Testis (tissue), 3 donors: ENCODE results near the gene TSTD2. TPM values are rescaled to one million over a fixed set of nuclear protein-coding genes. Genes with fewer than 3 reads are reported as not detected.

Source experiments
- DNase-seq: peaks from one replicate; pipeline ENCODE4 v3.0.0-alpha.2; 2019
- H3K27ac ChIP-seq, 2 donors: fragments of 200-600 bp; sonication (generic); one replicate each; pipeline ENCODE4 v1.5.1; 2019
- H3K27me3 ChIP-seq: fragments of 200-600 bp; sonication (generic); one replicate; pipeline ENCODE4 v1.5.1; 2019
- H3K36me3 ChIP-seq: fragments of 200-600 bp; sonication (generic); one replicate; pipeline ENCODE4 v1.5.1; 2017; ENCODE audit warnings: low read depth; ENCODE audit errors: missing control alignments
- H3K4me1 ChIP-seq: fragments of 200-600 bp; sonication (generic); one replicate; pipeline ENCODE4 v1.5.1; 2019
- H3K4me3 ChIP-seq, 2 donors: fragments of 200-600 bp; sonication (generic); one replicate each; pipeline ENCODE4 v1.5.1; 2017 to 2019
- H3K9me3 ChIP-seq: fragments of 200-600 bp; sonication (generic); one replicate; pipeline ENCODE4 v1.5.1; 2017
- POLR2A ChIP-seq: fragments of 450-650 bp; IDR thresholded peaks from one replicate; pipeline ENCODE4 v1.6.1; 2017; ENCODE audit warnings: antibody characterized with exemption, mild to moderate bottlenecking, moderate library complexity
- WGBS, 2 donors: methylation state at CpG; one replicate each; pipeline ENCODE4 v1.1.5; 2018; 5-methylcytosine and 5-hydroxymethylcytosine counted together
- intact Hi-C: fragments of 100-400 bp; cut with DNase I; formaldehyde crosslinking; loops from one replicate; pipeline ENCODE4 v1.15.1; 2023; ENCODE audit warnings: low total_unique reads
- polyA plus RNA-seq: library from polyadenylated mRNA; stranded (reverse); fragments of 350-450 nt; fragmentation: Illumina TruSeq; extraction: RNeasy Lipid Tissue Mini Kit (QIAGEN cat#74804); gene quantifications from one replicate; pipeline ENCODE4 v1.2.3, GENCODE V29; 2014; ENCODE audit warnings: low read depth, low replicate concordance; ENCODE audit not compliant: insufficient read depth
- total RNA-seq, 2 donors: library from RNA; depleted of rRNA; stranded (reverse); fragments of >200 nt; gene quantifications; one replicate each; pipeline ENCODE4 v1.2.3, GENCODE V29; 2016
- TF ChIP-seq, protein P1 (sequence below), 3 experiments: fragments of 450-650 bp in 2 of 3; fragments of 200-600 bp in 1 of 3; sonication (generic) in 1 of 3; IDR thresholded peaks; one replicate each; pipeline ENCODE4 v1.5.1; 2016 to 2019; ENCODE audit warnings: antibody characterized with exemption in 3 of 3, mild to moderate bottlenecking in 2 of 3, moderate library complexity in 1 of 3

Gene TSTD2
- total and polyA plus RNA-seq, 3 donors from 2014 or later = 20.0 to 35.6 (median 31.8) TPM

DNA sequence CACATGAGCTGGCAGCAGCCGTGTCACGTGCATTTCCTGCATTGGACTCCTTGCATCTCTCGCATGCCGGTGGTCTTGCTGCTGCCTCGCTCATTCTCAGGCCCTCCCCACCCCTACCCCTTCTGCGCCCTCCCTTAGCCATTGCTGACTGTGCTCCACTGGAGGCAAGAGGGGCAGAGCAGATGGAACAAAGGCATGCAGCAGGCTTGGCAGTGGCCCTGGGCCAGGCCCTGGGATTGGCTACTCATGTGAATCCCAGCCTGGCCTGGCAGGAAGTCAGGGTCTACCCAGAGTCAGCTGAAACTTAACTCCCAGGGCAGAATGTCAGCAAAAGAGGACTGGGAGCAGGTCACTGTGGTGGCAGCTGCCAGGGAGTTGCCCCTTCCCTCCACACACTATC lies 62.3 kb downstream of the TSTD2 start:
- H3K4me3 ChIP-seq = no peak overlapping the region
- intact Hi-C loops = loop anchor here (10.0 kb wide), 1 partner anchor 64 kb away; the partner anchor contains the start of genes NCBP1 and TSTD2
- WGBS, 2 donors = 95 to 96% methylated on average over 6 of the region's 6 CpGs
- H3K36me3 ChIP-seq = no peaks in the 10 kb centered on the region
- H3K9me3 ChIP-seq = no peaks in the 10 kb centered on the region
- H3K4me1 ChIP-seq = no peaks in the 10 kb centered on the region
- H3K27ac ChIP-seq = no peak overlapping the region
- no peak for DNase-seq
- TF ChIP-seq, protein P1, sequence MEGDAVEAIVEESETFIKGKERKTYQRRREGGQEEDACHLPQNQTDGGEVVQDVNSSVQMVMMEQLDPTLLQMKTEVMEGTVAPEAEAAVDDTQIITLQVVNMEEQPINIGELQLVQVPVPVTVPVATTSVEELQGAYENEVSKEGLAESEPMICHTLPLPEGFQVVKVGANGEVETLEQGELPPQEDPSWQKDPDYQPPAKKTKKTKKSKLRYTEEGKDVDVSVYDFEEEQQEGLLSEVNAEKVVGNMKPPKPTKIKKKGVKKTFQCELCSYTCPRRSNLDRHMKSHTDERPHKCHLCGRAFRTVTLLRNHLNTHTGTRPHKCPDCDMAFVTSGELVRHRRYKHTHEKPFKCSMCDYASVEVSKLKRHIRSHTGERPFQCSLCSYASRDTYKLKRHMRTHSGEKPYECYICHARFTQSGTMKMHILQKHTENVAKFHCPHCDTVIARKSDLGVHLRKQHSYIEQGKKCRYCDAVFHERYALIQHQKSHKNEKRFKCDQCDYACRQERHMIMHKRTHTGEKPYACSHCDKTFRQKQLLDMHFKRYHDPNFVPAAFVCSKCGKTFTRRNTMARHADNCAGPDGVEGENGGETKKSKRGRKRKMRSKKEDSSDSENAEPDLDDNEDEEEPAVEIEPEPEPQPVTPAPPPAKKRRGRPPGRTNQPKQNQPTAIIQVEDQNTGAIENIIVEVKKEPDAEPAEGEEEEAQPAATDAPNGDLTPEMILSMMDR (IDR thresholded peaks at IDR 0.05) = no peak
- no peak for TF ChIP-seq POLR2A
- H3K27me3 ChIP-seq = no peaks in the 10 kb centered on the region

DNA sequence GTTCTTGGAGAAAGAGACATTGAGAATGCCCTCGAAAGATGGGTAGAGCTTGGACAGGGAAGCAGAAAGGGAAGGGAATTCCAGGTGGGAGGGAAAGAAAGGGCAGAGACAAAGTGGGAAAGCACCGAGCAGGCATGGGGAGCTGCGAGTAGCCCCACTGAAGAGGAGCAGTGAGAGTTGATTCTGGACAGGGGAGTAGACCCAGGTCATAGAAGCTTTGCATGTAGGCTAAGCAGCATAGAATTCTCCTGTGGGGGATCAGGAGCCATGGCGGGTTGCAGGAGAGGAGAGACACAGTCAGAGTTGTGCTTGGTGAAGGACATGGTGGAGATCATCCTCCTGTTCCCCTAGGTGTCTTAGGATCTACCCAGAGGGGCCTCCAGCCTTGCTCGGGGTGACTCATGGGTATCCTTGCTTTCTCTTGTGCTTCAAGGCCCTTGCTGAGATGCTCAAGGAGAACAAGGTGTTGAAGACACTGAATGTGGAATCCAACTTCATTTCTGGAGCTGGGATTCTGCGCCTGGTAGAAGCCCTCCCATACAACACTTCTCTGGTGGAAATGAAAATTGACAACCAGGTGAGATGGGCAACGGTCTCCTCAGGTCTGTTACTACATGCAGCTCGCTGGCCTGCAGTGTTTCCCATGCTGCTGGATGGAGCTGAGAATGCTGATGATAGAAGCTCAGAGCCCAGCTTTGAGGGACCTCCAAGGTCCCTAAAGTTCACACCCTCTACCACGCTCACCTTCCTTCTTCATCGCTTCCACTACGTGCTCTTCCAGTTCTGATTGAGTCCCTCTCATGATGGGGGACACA lies 64.5 kb downstream of the TSTD2 start:
- Histone ChIP-seq H3K27ac (no peak overlapping the region), H3K9me3 (no peaks in the 10 kb centered on the region), H3K4me3 (no peak overlapping the region), H3K36me3 (no peaks in the 10 kb centered on the region), H3K27me3 (no peaks in the 10 kb centered on the region), H3K4me1 (peaks cover 4% of the 10 kb centered on the region)
- TF ChIP-seq, protein P1 (IDR thresholded peaks at IDR 0.05) = no peak
- no peak for TF ChIP-seq POLR2A
- 95% methylated on average over 11 of the region's 11 CpGs for WGBS, 2 donors
- intact Hi-C loops = no loop called here
- DNase-seq = no peak

DNA sequence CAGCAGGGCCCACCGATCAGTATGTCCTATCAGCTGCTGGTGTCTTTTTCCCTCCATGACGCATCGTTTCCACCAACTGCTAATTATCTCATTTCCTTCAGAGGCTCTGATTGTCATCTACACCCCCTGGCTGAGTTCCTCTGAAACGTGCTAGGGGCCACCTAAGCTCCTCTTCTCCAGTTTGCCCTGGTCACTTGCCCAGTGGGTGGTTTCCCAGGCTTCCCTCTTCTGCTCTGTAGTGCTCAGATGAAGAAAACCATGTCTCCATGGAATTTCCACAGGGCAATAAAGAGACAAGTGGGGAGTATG lies 65.3 kb downstream of the TSTD2 start:
- no peak for DNase-seq
- TF ChIP-seq POLR2A = no peak
- no peak overlapping the region for H3K27ac ChIP-seq

DNA sequence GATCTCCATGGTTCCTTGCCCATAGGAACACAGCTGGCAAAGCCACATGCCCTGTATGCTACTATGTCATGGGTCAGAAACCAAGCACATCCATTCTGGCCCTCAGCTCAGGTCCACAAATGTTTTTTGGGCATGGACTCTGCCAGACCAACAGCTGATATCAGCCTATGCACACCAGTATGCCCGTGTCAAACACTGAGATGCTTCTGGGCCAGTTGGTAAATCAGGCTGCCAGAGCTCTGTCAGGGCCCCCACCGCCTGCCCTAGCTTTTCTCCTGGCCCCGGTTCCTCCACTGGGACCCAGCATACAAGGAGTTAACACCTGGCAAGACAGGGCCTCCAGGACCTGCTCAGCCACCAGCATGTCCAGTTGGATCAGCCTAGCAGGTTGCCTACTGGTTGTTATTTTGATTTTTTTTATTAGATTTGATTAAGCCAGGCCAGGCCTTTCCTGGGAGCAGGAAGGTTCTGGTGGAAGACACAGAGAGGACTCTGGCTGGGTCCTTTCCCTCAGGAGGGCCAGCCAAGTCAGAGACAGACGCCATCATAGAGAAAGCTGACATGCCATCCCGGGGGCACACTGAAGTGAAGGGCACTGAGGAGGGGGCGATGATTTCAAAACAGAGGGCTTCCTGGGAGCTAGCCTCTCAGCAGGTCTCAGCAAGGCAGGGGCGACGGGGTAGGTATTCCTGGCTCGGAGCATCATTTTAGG lies 65.8 kb downstream of the TSTD2 start:
- TF ChIP-seq POLR2A = no peak
- TF ChIP-seq, protein P1 (IDR thresholded peaks at IDR 0.05) = no peak
- no peaks in the 10 kb centered on the region for H3K9me3 ChIP-seq
- intact Hi-C loops = no loop called here
- H3K4me1 ChIP-seq = peaks cover 4% of the 10 kb centered on the region
- H3K27ac ChIP-seq = no peak overlapping the region
- H3K36me3 ChIP-seq = no peaks in the 10 kb centered on the region
- H3K4me3 ChIP-seq = no peak overlapping the region
- DNase-seq = no peak
- no peaks in the 10 kb centered on the region for H3K27me3 ChIP-seq
- 54 to 74% methylated on average over 9 of the region's 9 CpGs for WGBS, 2 donors

More for the DNA sequence above, 65.3 kb downstream of the TSTD2 start:
- no peaks in the 10 kb centered on the region for H3K36me3 ChIP-seq
- 73 to 80% methylated on average over 4 of the region's 4 CpGs for WGBS, 2 donors
- H3K4me1 ChIP-seq = peaks cover 4% of the 10 kb centered on the region
- intact Hi-C loops = no loop called here
- H3K4me3 ChIP-seq = no peak overlapping the region
- H3K27me3 ChIP-seq = no peaks in the 10 kb centered on the region
- H3K9me3 ChIP-seq = no peaks in the 10 kb centered on the region

DNA sequence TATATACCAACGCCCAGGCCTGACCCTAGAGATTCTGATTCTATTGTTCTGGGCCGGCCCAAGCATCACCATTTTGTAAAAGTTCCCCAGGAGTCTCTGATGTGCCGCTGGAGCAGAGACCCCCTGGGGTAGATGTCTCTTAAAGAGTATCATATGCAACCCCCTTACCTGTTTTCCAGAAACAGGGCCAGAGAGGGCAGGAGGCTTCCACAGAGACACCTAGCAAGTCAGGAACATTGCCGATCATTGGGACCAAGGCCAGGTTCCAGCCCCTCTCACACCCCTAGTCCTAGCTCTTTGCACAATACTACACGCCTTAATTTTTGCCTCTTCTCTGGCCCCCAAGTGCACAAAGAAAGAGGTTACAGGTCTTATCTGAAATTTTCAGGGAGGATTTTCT lies 67.9 kb downstream of the TSTD2 start:
- H3K4me3 ChIP-seq = no peak overlapping the region
- peaks cover 8% of the 10 kb centered on the region for H3K4me1 ChIP-seq
- DNase-seq = no peak
- no peak for TF ChIP-seq POLR2A
- TF ChIP-seq, protein P1 (IDR thresholded peaks at IDR 0.05) = no peak
- no peaks in the 10 kb centered on the region for H3K9me3 ChIP-seq
- intact Hi-C loops = no loop called here
- H3K27ac ChIP-seq = no peak overlapping the region
- 71 to 78% methylated on average over 4 to 5 of the region's 5 CpGs for WGBS, 2 donors
- no peaks in the 10 kb centered on the region for H3K27me3 ChIP-seq
- no peaks in the 10 kb centered on the region for H3K36me3 ChIP-seq
